ENCODE data around the gene RUBCN.

Gene RUBCN

DNA sequence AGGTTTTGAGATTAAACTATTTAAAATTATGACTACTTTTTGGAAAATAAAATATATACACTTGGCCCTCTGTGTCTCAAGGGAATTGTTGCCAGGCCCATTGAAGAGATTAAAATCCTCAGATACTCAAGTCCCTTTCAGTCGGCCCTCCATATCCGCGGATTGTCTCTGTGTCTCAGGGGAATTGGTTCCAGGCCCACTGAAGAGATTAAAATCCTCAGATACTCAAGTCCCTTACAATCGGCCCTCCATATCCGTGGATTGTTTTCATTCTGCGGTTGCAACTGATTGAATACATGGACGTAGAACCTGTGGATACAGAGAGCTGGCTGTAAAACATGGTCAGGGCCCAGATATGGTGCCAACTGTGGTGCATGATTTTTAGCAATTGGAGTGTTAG is 38.6 kb upstream of the RUBCN start:
- no peak for TF ChIP-seq TOX (CRISPR knock-in tag; IDR thresholded peaks at IDR 0.05; ENCODE audit: borderline replicate concordance)
- no peak for TF ChIP-seq ZFP30 (CRISPR knock-in tag; IDR thresholded peaks at IDR 0.05)
- TF ChIP-seq OSR1 (CRISPR knock-in tag; IDR thresholded peaks at IDR 0.05): no peak
- no peak for TF ChIP-seq TCF4 (CRISPR knock-in tag; IDR thresholded peaks at IDR 0.05; ENCODE audit: borderline replicate concordance)
- TF ChIP-seq, protein P1, sequence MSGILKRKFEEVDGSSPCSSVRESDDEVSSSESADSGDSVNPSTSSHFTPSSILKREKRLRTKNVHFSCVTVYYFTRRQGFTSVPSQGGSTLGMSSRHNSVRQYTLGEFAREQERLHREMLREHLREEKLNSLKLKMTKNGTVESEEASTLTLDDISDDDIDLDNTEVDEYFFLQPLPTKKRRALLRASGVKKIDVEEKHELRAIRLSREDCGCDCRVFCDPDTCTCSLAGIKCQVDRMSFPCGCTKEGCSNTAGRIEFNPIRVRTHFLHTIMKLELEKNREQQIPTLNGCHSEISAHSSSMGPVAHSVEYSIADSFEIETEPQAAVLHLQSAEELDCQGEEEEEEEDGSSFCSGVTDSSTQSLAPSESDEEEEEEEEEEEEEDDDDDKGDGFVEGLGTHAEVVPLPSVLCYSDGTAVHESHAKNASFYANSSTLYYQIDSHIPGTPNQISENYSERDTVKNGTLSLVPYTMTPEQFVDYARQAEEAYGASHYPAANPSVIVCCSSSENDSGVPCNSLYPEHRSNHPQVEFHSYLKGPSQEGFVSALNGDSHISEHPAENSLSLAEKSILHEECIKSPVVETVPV (CRISPR knock-in tag; IDR thresholded peaks at IDR 0.05): no peak
- TF ChIP-seq, protein P2, sequence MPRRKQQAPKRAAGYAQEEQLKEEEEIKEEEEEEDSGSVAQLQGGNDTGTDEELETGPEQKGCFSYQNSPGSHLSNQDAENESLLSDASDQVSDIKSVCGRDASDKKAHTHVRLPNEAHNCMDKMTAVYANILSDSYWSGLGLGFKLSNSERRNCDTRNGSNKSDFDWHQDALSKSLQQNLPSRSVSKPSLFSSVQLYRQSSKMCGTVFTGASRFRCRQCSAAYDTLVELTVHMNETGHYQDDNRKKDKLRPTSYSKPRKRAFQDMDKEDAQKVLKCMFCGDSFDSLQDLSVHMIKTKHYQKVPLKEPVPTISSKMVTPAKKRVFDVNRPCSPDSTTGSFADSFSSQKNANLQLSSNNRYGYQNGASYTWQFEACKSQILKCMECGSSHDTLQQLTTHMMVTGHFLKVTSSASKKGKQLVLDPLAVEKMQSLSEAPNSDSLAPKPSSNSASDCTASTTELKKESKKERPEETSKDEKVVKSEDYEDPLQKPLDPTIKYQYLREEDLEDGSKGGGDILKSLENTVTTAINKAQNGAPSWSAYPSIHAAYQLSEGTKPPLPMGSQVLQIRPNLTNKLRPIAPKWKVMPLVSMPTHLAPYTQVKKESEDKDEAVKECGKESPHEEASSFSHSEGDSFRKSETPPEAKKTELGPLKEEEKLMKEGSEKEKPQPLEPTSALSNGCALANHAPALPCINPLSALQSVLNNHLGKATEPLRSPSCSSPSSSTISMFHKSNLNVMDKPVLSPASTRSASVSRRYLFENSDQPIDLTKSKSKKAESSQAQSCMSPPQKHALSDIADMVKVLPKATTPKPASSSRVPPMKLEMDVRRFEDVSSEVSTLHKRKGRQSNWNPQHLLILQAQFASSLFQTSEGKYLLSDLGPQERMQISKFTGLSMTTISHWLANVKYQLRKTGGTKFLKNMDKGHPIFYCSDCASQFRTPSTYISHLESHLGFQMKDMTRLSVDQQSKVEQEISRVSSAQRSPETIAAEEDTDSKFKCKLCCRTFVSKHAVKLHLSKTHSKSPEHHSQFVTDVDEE (CRISPR knock-in tag; IDR thresholded peaks at IDR 0.05): no peak
- no peak for ATAC-seq

DNA sequence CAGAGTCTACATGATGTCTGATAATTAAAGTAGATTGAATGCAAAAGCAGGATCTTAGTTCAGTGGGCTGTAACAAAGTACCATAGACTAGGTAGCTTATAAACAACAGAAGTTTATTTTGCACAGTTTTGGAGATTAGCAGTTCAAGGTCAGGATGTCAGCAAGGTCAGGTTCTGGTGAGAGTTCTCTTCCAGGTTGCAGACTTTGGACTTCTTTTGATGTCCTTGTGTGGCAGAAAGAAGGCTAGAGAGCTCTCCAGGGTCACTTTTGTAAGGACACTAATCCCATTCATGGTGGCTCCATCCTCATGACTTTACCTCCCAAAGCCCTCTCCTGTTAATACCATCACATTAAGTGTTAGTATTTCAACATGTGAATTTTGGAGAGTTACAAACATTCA is 25.1 kb upstream of the RUBCN start:
- no peak for ATAC-seq
- TF ChIP-seq GLIS3 (CRISPR knock-in tag; IDR thresholded peaks at IDR 0.05): no peak

DNA sequence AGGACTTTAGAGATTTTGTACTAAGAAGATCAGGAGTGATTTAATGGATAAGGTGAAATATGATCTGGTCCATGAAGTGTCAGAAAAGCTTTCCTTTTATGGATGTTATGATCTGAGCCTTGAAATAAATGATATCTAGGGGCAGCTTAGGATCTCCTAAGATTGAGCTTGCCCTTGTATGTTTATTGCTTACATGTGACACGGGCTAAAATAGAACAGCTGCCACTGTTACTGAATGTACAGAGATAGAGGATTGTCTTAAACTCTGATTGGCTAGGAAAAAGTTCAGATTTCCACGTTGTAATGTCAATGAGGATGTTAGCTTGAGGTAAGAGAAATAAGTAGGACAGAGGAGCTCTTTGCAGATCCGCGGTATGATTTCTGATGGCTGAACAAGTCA is 21.8 kb upstream of the RUBCN start:
- TF ChIP-seq BACH2 (CRISPR knock-in tag; IDR thresholded peaks at IDR 0.05; ENCODE audit: borderline replicate concordance) (no peak), ZFP3 (CRISPR knock-in tag; IDR thresholded peaks at IDR 0.05) (no peak), ZFP30 (CRISPR knock-in tag; IDR thresholded peaks at IDR 0.05) (no peak), GLIS3 (CRISPR knock-in tag; IDR thresholded peaks at IDR 0.05) (no peak), TOX (CRISPR knock-in tag; IDR thresholded peaks at IDR 0.05; ENCODE audit: borderline replicate concordance) (no peak), ZNF70 (CRISPR knock-in tag; IDR thresholded peaks at IDR 0.05) (no peak), OSR1 (CRISPR knock-in tag; IDR thresholded peaks at IDR 0.05) (no peak), ZNF8 (CRISPR knock-in tag; IDR thresholded peaks at IDR 0.05) (no peak), CSDC2 (CRISPR knock-in tag; IDR thresholded peaks at IDR 0.05) (no peak), TCF4 (CRISPR knock-in tag; IDR thresholded peaks at IDR 0.05; ENCODE audit: borderline replicate concordance) (no peak), ISL1 (CRISPR knock-in tag; IDR thresholded peaks at IDR 0.05) (no peak), ZC3H10 (CRISPR knock-in tag; IDR thresholded peaks at IDR 0.05) (no peak), PPARA (CRISPR knock-in tag; IDR thresholded peaks at IDR 0.05; ENCODE audit: borderline replicate concordance) (no peak), RARB (CRISPR knock-in tag; IDR thresholded peaks at IDR 0.05) (no peak)
- TF ChIP-seq, protein P3, sequence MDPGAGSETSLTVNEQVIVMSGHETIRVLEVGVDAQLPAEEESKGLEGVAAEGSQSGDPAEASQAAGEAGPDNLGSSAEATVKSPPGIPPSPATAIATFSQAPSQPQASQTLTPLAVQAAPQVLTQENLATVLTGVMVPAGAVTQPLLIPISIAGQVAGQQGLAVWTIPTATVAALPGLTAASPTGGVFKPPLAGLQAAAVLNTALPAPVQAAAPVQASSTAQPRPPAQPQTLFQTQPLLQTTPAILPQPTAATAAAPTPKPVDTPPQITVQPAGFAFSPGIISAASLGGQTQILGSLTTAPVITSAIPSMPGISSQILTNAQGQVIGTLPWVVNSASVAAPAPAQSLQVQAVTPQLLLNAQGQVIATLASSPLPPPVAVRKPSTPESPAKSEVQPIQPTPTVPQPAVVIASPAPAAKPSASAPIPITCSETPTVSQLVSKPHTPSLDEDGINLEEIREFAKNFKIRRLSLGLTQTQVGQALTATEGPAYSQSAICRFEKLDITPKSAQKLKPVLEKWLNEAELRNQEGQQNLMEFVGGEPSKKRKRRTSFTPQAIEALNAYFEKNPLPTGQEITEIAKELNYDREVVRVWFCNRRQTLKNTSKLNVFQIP (CRISPR knock-in tag; IDR thresholded peaks at IDR 0.05; ENCODE audit: borderline replicate concordance, low read depth): no peak
- TF ChIP-seq, protein P4, sequence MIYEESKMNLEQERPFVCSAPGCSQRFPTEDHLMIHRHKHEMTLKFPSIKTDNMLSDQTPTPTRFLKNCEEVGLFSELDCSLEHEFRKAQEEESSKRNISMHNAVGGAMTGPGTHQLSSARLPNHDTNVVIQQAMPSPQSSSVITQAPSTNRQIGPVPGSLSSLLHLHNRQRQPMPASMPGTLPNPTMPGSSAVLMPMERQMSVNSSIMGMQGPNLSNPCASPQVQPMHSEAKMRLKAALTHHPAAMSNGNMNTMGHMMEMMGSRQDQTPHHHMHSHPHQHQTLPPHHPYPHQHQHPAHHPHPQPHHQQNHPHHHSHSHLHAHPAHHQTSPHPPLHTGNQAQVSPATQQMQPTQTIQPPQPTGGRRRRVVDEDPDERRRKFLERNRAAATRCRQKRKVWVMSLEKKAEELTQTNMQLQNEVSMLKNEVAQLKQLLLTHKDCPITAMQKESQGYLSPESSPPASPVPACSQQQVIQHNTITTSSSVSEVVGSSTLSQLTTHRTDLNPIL (CRISPR knock-in tag; IDR thresholded peaks at IDR 0.05; ENCODE audit: low read depth): no peak
- TF ChIP-seq, protein P1 (CRISPR knock-in tag; IDR thresholded peaks at IDR 0.05): no peak
- TF ChIP-seq, protein P5, sequence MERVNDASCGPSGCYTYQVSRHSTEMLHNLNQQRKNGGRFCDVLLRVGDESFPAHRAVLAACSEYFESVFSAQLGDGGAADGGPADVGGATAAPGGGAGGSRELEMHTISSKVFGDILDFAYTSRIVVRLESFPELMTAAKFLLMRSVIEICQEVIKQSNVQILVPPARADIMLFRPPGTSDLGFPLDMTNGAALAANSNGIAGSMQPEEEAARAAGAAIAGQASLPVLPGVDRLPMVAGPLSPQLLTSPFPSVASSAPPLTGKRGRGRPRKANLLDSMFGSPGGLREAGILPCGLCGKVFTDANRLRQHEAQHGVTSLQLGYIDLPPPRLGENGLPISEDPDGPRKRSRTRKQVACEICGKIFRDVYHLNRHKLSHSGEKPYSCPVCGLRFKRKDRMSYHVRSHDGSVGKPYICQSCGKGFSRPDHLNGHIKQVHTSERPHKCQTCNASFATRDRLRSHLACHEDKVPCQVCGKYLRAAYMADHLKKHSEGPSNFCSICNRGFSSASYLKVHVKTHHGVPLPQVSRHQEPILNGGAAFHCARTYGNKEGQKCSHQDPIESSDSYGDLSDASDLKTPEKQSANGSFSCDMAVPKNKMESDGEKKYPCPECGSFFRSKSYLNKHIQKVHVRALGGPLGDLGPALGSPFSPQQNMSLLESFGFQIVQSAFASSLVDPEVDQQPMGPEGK (CRISPR knock-in tag; IDR thresholded peaks at IDR 0.05; ENCODE audit: borderline replicate concordance): no peak
- TF ChIP-seq, protein P2 (CRISPR knock-in tag; IDR thresholded peaks at IDR 0.05): no peak
- ATAC-seq: no peak
